Uterus (tissue), 4 donors: ENCODE results near the gene CLMP. TPM values are rescaled to one million over a fixed set of nuclear protein-coding genes. Genes with fewer than 3 reads are reported as not detected.

Source experiments
- DNase-seq, 2 donors: peaks; one replicate each; pipeline ENCODE4 v3.0.0-alpha.2; 2019 to 2020
- H3K27ac ChIP-seq, 2 donors: fragments of 200-600 bp; sonication (generic); 1 replicate in 1 of 2; 2 replicates in 1 of 2; pipeline ENCODE4 v1.5.1; 2016 to 2018
- H3K27me3 ChIP-seq, 2 donors: fragments of 200-600 bp; sonication (generic); one replicate each; pipeline ENCODE4 v1.5.1; 2018 to 2019; ENCODE audit warnings: control low read depth in 1 of 2
- H3K36me3 ChIP-seq, 2 donors: fragments of 200-600 bp; sonication (generic); one replicate each; pipeline ENCODE4 v1.5.1; 2019; ENCODE audit warnings: control low read depth in 1 of 2
- H3K4me1 ChIP-seq, 2 donors: fragments of 200-600 bp; sonication (generic); one replicate each; pipeline ENCODE4 v1.5.1; 2018 to 2019; ENCODE audit warnings: control low read depth in 1 of 2
- H3K4me3 ChIP-seq, 2 donors: fragments of 200-600 bp; sonication (generic); 1 replicate in 1 of 2; 2 replicates in 1 of 2; pipeline ENCODE4 v1.5.1; 2018 to 2019; ENCODE audit warnings: mild to moderate bottlenecking in 1 of 2
- H3K9me3 ChIP-seq, 2 donors: fragments of 200-600 bp; sonication (generic); one replicate each; pipeline ENCODE4 v1.5.1; 2019; ENCODE audit warnings: control low read depth in 1 of 2
- CTCF ChIP-seq, 4 experiments: fragments of 200-600 bp in 2 of 4; fragments of 450-650 bp in 2 of 4; sonication (generic) in 2 of 4; IDR thresholded peaks; one replicate each; pipeline ENCODE4 v1.5.1; 2016 to 2019; ENCODE audit warnings: antibody characterized with exemption in 4 of 4, mild to moderate bottlenecking in 2 of 4, moderate library complexity in 1 of 4
- POLR2A ChIP-seq, 2 donors: fragments of 450-650 bp; IDR thresholded peaks; one replicate each; pipeline ENCODE4 v1.6.1; 2016; ENCODE audit warnings: antibody characterized with exemption in 2 of 2, mild to moderate bottlenecking in 1 of 2, moderate library complexity in 1 of 2
- intact Hi-C: fragments of 100-400 bp; cut with DNase I; formaldehyde crosslinking; loops from one replicate; pipeline ENCODE4 v1.15.1; 2023; ENCODE audit warnings: low total_unique reads
- total RNA-seq, 4 donors: library from RNA; depleted of rRNA in 3 of 4; stranded (reverse); fragments of >200 nt in 3 of 4; gene quantifications; one replicate each; pipeline versions ENCODE4 v1.1.0 to v1.2.4, GENCODE V29; 2014 to 2023
- donor health status: DM: yes; HTN: yes; CAD: no.

CLMP gene
- total RNA-seq, 4 donors from 2014 or later, result 51.6 to 143 (median 95.7) TPM

GRCh38 chr11:123054301-123055065 is 140.6 kb downstream of the CLMP start:
- Histone ChIP-seq H3K4me3 (no peak overlapping the region), H3K4me1 (peaks cover 7 to 9% of the 10 kb centered on the region in 2 donors), H3K9me3 (no peaks in the 10 kb centered on the region), H3K27me3 (no peaks in the 10 kb centered on the region), H3K27ac (peak overlapping the region; percentile 19 to 40), H3K36me3 (no peaks in the 10 kb centered on the region)
- DNase-seq, result no peak
- intact Hi-C loops, result no loop called here
- no peak for TF ChIP-seq POLR2A (IDR thresholded peaks at IDR 0.05)
- peak; percentile 59 to 74 (median 66) for TF ChIP-seq CTCF (IDR thresholded peaks at IDR 0.05)

- Histone ChIP-seq H3K4me3 (no peak overlapping the region), H3K27me3 (no peaks in the 10 kb centered on the region), H3K4me1 (no peaks in the 10 kb centered on the region), H3K27ac (no peak overlapping the region), H3K36me3 (no peaks in the 10 kb centered on the region), H3K9me3 (no peaks in the 10 kb centered on the region)
- DNase-seq, result no peak
- intact Hi-C loops, result no loop called here
- TF ChIP-seq POLR2A (IDR thresholded peaks at IDR 0.05) (no peak), CTCF (IDR thresholded peaks at IDR 0.05) (no peak)
Observed at GRCh38 chr11:123052901-123053721, 141.9 kb downstream of the CLMP start.

GRCh38 chr11:123051634-123052033 is 143.4 kb downstream of the CLMP start:
- TF ChIP-seq POLR2A (IDR thresholded peaks at IDR 0.05) (no peak), CTCF (IDR thresholded peaks at IDR 0.05) (no peak)
- Histone ChIP-seq H3K4me3 (no peak overlapping the region), H3K27ac (no peak overlapping the region), H3K9me3 (no peaks in the 10 kb centered on the region), H3K27me3 (no peaks in the 10 kb centered on the region), H3K36me3 (no peaks in the 10 kb centered on the region), H3K4me1 (no peaks in the 10 kb centered on the region)
- intact Hi-C loops, result no loop called here
- DNase-seq, result no peak

- Histone ChIP-seq H3K36me3 (no peaks in the 10 kb centered on the region), H3K4me3 (no peak overlapping the region), H3K27ac (no peak overlapping the region), H3K9me3 (no peaks in the 10 kb centered on the region), H3K4me1 (no peaks in the 10 kb centered on the region), H3K27me3 (no peaks in the 10 kb centered on the region)
- TF ChIP-seq POLR2A (IDR thresholded peaks at IDR 0.05), result no peak
- no peak for TF ChIP-seq CTCF (IDR thresholded peaks at IDR 0.05)
- no peak for DNase-seq
- intact Hi-C loops, result no loop called here
Observed at GRCh38 chr11:123051146-123051545, 143.9 kb downstream of the CLMP start.

GRCh38 chr11:123047947-123048293 is 147.1 kb downstream of the CLMP start:
- DNase-seq, result no peak
- intact Hi-C loops, result no loop called here
- no peak for TF ChIP-seq CTCF (IDR thresholded peaks at IDR 0.05)
- no peak for TF ChIP-seq POLR2A (IDR thresholded peaks at IDR 0.05)
- H3K27me3 ChIP-seq, result no peaks in the 10 kb centered on the region
- no peaks in the 10 kb centered on the region for H3K9me3 ChIP-seq
- H3K4me3 ChIP-seq, result no peak overlapping the region
- H3K36me3 ChIP-seq, result no peaks in the 10 kb centered on the region
- H3K27ac ChIP-seq, result no peak overlapping the region
- no peaks in the 10 kb centered on the region for H3K4me1 ChIP-seq
